ENCODE results near the gene PRKCE. TPM values are rescaled to one million over a fixed set of nuclear protein-coding genes. Genes with fewer than 3 reads are reported as not detected.

Gene PRKCE
- total and polyA plus RNA-seq, 2 donors (not counting 3 experiments of a cell fraction or from before 2014, with no cell fraction given), result 27.9 to 33.9 TPM

- H3K79me2 ChIP-seq (ENCODE audit: control insufficient read depth, insufficient read depth, low read length), result no peaks in the 10 kb centered on the region
- TF ChIP-seq JUN (IDR thresholded peaks at IDR 0.05; ENCODE audit: borderline replicate concordance, insufficient read depth, insufficient read length, low read depth) (no peak), POLR2A (IDR thresholded peaks at IDR 0.05; ENCODE audit: low read depth, low read length) (no peak), FOS (IDR thresholded peaks at IDR 0.05; ENCODE audit: borderline replicate concordance, insufficient read depth, low read length) (no peak), EZH2 (IDR thresholded peaks at IDR 0.05; ENCODE audit: borderline replicate concordance, low read depth, low read length, severe bottlenecking) (no peak), GATA2 (IDR thresholded peaks at IDR 0.05; ENCODE audit: insufficient read depth, insufficient read length, low read depth, low read length) (no peak), CTCF (IDR thresholded peaks at IDR 0.05; ENCODE audit: extremely low read depth in 1 of 2, insufficient read depth in 1 of 2, low read depth in 1 of 2, low read length in 2 of 2) (no peak), MYC (IDR thresholded peaks at IDR 0.05; ENCODE audit: low read depth, low read length) (no peak), POLR2AphosphoS5 (IDR thresholded peaks at IDR 0.05; ENCODE audit: insufficient read depth, low read depth, low read length) (no peak), MAX (IDR thresholded peaks at IDR 0.05; ENCODE audit: insufficient read depth, insufficient read length) (no peak)
- no peaks in the 10 kb centered on the region for H3K27me3 ChIP-seq (ENCODE audit: control insufficient read depth in 2 of 2, insufficient read depth in 2 of 2, low read length in 2 of 2)
- no peaks in the 10 kb centered on the region for H3K9me3 ChIP-seq (replicated peaks; ENCODE audit: control insufficient read depth, insufficient read depth, low read length)
- no peak overlapping the region for H3K27ac ChIP-seq (ENCODE audit: insufficient read depth, low read depth, low read length)
- no peak overlapping the region for H3K4me3 ChIP-seq (replicated peaks in 1 of 3; ENCODE audit: insufficient read depth in 1 of 3, low read depth in 1 of 3, low read length in 3 of 3)
- intact Hi-C loops (cut with micrococcal nuclease), result no loop called here
- POLR2A ChIA-PET, result no interaction called here
- H3K4me1 ChIP-seq (ENCODE audit: control insufficient read depth, extremely low read depth, insufficient read depth, low read length), result peaks cover 19% of the 10 kb centered on the region
- no peak for FAIRE-seq
- dilution Hi-C loops (cut with MboI; ENCODE audit: extremely low pct_ligation_motif_present, low sequenced_read_pairs), result no loop called here
- no peak for DNase-seq (ENCODE audit: low read depth, low spot score)
- H3K4me2 ChIP-seq (ENCODE audit: insufficient read depth, low read length), result no peak overlapping the region
- no peaks in the 10 kb centered on the region for H4K20me1 ChIP-seq (replicated peaks; ENCODE audit: control insufficient read depth, extremely low read depth, insufficient read depth, low read length)
- CTCF ChIA-PET, result interaction anchor here (1.6 to 2.2 kb wide), 3 partner anchors 14 to 19 kb away, joined by 5 to 10 read pairs (median 8); no protein-coding TSS in a partner anchor
- BruUV-seq (replicated peaks), result no TSS peak
- no peak overlapping the region for H2AFZ ChIP-seq (ENCODE audit: low read depth, low read length)
- H3K36me3 ChIP-seq (ENCODE audit: control insufficient read depth in 2 of 2, extremely low read depth in 1 of 2, insufficient read depth in 2 of 2, low read length in 2 of 2), result no peaks in the 10 kb centered on the region
- H3K9me1 ChIP-seq (replicated peaks; ENCODE audit: control insufficient read depth, extremely low read depth, insufficient read depth, low read length), result no peaks in the 10 kb centered on the region
- H3K9ac ChIP-seq (replicated peaks; ENCODE audit: extremely low read depth, insufficient read depth, low read length), result no peak overlapping the region
Observed at GRCh38 chr2:46048693-46049092, 397.2 kb downstream of the PRKCE start.
